LNCaP clone FGC (cell line): Measurements from ENCODE around the gene INCENP.
"Not testable (repeated sequence)": the region's sequence is repeated elsewhere in the genome, so short reads cannot be mapped to it uniquely, and the experiment has no call there.

Experiments used
- DNase-seq: peaks from one replicate; pipeline ENCODE4 v3.0.0-alpha.2; 2011; ENCODE audit warnings: low read depth
- H3K4me3 ChIP-seq: 2 replicates; pipeline ENCODE4 v1.5.1; 2011; ENCODE audit warnings: mild to moderate bottlenecking, low read depth, low read length, control low read depth
- CTCF ChIP-seq: IDR thresholded peaks from 2 replicates; pipeline ENCODE4 v1.5.1; 2012; ENCODE audit warnings: mild to moderate bottlenecking; ENCODE audit not compliant: control insufficient read depth, insufficient read depth; ENCODE audit errors: extremely low read depth

INCENP gene

GRCh38 chr11:62123669-62124185 is at the start of gene INCENP:
Gene INCENP (plus strand): TSS chr11:62124011. CDS start chr11:62128162, 4,151 bp downstream.
- peak; percentile 97 for DNase-seq
- TF ChIP-seq CTCF = 0 out of 2 replicates have a peak, but pooled peaks have one; percentile 1
- H3K4me3 ChIP-seq = peak within 1 kb of the TSS; percentile 98

- no peak for TF ChIP-seq CTCF
- DNase-seq = no peak
Measured at GRCh38 chr11:62075438-62075837, 48.4 kb upstream of the INCENP start.

GRCh38 chr11:62077132-62077531 is 46.7 kb upstream of the INCENP start:
- DNase-seq = no peak
- no peak for TF ChIP-seq CTCF
- H3K4me3 ChIP-seq = no peak overlapping the region

More at GRCh38 chr11:62075438-62075837, 48.4 kb upstream of the INCENP start:
- no peak overlapping the region for H3K4me3 ChIP-seq

GRCh38 chr11:62081378-62082291 is 42.2 kb upstream of the INCENP start:
- DNase-seq = peak; percentile 32
- TF ChIP-seq CTCF = peak; percentile 77
- no peak overlapping the region for H3K4me3 ChIP-seq

- no peak for TF ChIP-seq CTCF
- no peak for DNase-seq
- no peak overlapping the region for H3K4me3 ChIP-seq
Measured at GRCh38 chr11:62082292-62082657, 41.5 kb upstream of the INCENP start.

GRCh38 chr11:62084801-62085200 is 39.0 kb upstream of the INCENP start:
- not testable (repeated sequence) for H3K4me3 ChIP-seq, DNase-seq

- no peak for TF ChIP-seq CTCF
- no peak for DNase-seq
- no peak overlapping the region for H3K4me3 ChIP-seq
Measured at GRCh38 chr11:62087694-62088093, 36.1 kb upstream of the INCENP start.
